ENCODE measurements around the gene NSG2. TPM values are rescaled to one million over a fixed set of nuclear protein-coding genes. Genes with fewer than 3 reads are reported as not detected.

The NSG2 gene
- total RNA-seq, 4 donors from 2014 or later: not detected

GRCh38 chr5:174067499-174067898, 22.0 kb downstream of the NSG2 start:
- H3K27ac ChIP-seq: no peak overlapping the region
- no peak overlapping the region for H3K4me3 ChIP-seq
- no peak for TF ChIP-seq CTCF (IDR thresholded peaks at IDR 0.05 in 4 of 5, conservative IDR thresholded peaks at IDR 0.05 in 1 of 5)
- no peak for TF ChIP-seq POLR2A (IDR thresholded peaks at IDR 0.05)
- H3K36me3 ChIP-seq: no peaks in the 10 kb centered on the region
- intact Hi-C loops (cut with DNase I; ENCODE audit: low total_unique reads) (no loop called here), in situ Hi-C loops (cut with MboI; ENCODE audit: low sequenced_read_pairs in 4 of 4) (no loop called here)
- no peak for ATAC-seq
- peaks cover 0 to 2% (median 0%) of the 10 kb centered on the region in 3 donors for H3K27me3 ChIP-seq
- no peaks in the 10 kb centered on the region for H3K4me1 ChIP-seq
- no peaks in the 10 kb centered on the region for H3K9me3 ChIP-seq
- DNase-seq: no peak

DNA sequence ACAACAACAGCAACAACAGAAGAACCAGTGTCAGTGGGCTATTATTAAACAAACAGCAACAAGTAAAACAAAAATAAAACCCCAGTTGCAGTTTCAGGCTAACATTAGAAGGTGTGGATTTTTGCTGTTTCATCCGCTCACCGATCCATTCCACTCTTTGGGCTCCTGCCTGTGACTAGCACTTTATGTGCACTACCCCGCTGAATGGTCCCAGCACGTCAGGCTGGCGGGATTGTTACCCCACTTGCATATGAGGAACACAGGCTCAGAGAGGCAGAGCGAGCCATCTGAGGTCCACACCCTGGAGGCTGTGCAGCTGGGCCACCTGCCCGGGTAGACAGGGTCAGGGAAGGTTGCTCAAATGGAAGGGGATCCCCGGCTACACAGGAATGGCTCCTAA, 26.0 kb downstream of the NSG2 start:
- in situ Hi-C loops (cut with MboI; ENCODE audit: low sequenced_read_pairs in 4 of 4) (no loop called here), intact Hi-C loops (cut with DNase I; ENCODE audit: low total_unique reads) (no loop called here)
- TF ChIP-seq CTCF (IDR thresholded peaks at IDR 0.05 in 4 of 5, conservative IDR thresholded peaks at IDR 0.05 in 1 of 5): no peak
- no peak for TF ChIP-seq POLR2A (IDR thresholded peaks at IDR 0.05)
- H3K27me3 ChIP-seq: no peaks in the 10 kb centered on the region
- no peak overlapping the region for H3K27ac ChIP-seq
- DNase-seq (no peak), ATAC-seq (no peak)
- H3K36me3 ChIP-seq: no peaks in the 10 kb centered on the region
- H3K9me3 ChIP-seq: no peaks in the 10 kb centered on the region
- no peaks in the 10 kb centered on the region for H3K4me1 ChIP-seq
- no peak overlapping the region for H3K4me3 ChIP-seq

- Histone ChIP-seq H3K4me1 (no peaks in the 10 kb centered on the region), H3K4me3 (no peak overlapping the region), H3K36me3 (no peaks in the 10 kb centered on the region), H3K27me3 (no peaks in the 10 kb centered on the region), H3K27ac (no peak overlapping the region), H3K9me3 (no peaks in the 10 kb centered on the region)
- in situ Hi-C loops (cut with MboI; ENCODE audit: low sequenced_read_pairs in 4 of 4): no loop called here
- DNase-seq (no peak), ATAC-seq (no peak)
- TF ChIP-seq CTCF (IDR thresholded peaks at IDR 0.05 in 4 of 5, conservative IDR thresholded peaks at IDR 0.05 in 1 of 5): no peak
- TF ChIP-seq POLR2A (IDR thresholded peaks at IDR 0.05): no peak
- intact Hi-C loops (cut with DNase I; ENCODE audit: low total_unique reads): no loop called here
These were observed 27.7 kb downstream of the NSG2 start for GRCh38 chr5:174073122-174073660.

DNA sequence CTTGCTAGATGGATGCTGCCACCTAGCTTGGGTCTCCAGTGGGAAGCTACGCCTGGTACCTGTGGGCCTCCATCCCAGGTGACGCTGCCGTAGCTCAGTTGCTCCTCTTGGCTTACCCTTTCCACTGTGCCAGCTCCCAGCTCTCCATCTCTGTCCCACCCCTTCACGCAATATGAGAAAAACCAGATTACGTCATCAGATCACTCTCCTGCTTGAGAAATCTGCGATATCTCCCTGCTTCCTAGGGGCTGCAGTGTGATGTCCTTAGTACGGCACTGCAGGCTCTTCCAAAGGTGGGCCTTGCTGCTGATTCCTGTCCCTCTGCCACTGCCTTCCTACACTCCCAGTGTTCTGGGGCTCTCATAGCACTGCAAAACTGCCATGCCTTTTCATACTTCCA, 28.9 kb downstream of the NSG2 start:
- no peak for ATAC-seq
- no peak overlapping the region for H3K27ac ChIP-seq
- H3K4me1 ChIP-seq: no peaks in the 10 kb centered on the region
- no peaks in the 10 kb centered on the region for H3K9me3 ChIP-seq
- no peaks in the 10 kb centered on the region for H3K36me3 ChIP-seq
- no peak overlapping the region for H3K4me3 ChIP-seq
- TF ChIP-seq POLR2A (IDR thresholded peaks at IDR 0.05) (no peak), CTCF (IDR thresholded peaks at IDR 0.05 in 4 of 5, conservative IDR thresholded peaks at IDR 0.05 in 1 of 5) (no peak)
- intact Hi-C loops (cut with DNase I; ENCODE audit: low total_unique reads) (no loop called here), in situ Hi-C loops (cut with MboI; ENCODE audit: low sequenced_read_pairs in 4 of 4) (no loop called here)
- H3K27me3 ChIP-seq: no peaks in the 10 kb centered on the region
- no peak for DNase-seq

DNA sequence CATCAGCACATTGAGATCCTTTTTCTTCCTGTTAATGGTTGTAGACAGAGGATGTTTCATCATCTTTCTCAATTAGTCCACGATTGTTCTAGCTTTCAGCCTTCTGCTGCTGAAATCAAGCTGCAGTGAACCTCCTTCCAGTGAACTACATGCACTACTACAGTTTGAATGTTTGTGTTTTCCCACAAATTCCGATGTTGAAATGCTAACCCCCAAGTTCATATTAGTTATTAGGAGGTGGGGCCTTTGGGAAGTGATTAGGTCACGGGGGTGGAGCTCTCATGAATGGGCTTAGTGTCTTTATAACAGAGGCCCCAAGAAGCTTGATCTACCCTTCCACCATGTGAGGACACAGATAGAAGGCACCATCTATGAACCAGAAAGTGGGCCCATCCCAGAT, 32.9 kb downstream of the NSG2 start:
- Histone ChIP-seq H3K9me3 (no peaks in the 10 kb centered on the region), H3K27me3 (no peaks in the 10 kb centered on the region), H3K27ac (no peak overlapping the region), H3K4me3 (no peak overlapping the region), H3K36me3 (no peaks in the 10 kb centered on the region), H3K4me1 (no peaks in the 10 kb centered on the region)
- no peak for TF ChIP-seq CTCF (IDR thresholded peaks at IDR 0.05 in 4 of 5, conservative IDR thresholded peaks at IDR 0.05 in 1 of 5)
- no peak for TF ChIP-seq POLR2A (IDR thresholded peaks at IDR 0.05)
- in situ Hi-C loops (cut with MboI; ENCODE audit: low sequenced_read_pairs in 4 of 4) (no loop called here), intact Hi-C loops (cut with DNase I; ENCODE audit: low total_unique reads) (no loop called here)
- no peak for DNase-seq
- no peak for ATAC-seq
